ENCODE results near the gene C11orf71.

C11orf71 gene

GRCh38 chr11:114400216-114400914 lies at the start of gene C11orf71, which contains the start of gene RBM7:
Gene C11orf71 (minus strand): TSS chr11:114400511. CDS start chr11:114400331, 180 bp downstream.
Gene RBM7 (plus strand): TSS chr11:114400666. CDS start chr11:114400672, 6 bp downstream.
- peak within 1 kb of the TSS; percentile 99 for H3K27ac Mint-ChIP-seq
- no peaks in the 10 kb centered on the region for H3K27me3 Mint-ChIP-seq
- peak within 1 kb of the TSS; percentile 97 for H3K4me3 Mint-ChIP-seq

GRCh38 chr11:114449845-114450244 lies 49.5 kb upstream of the C11orf71 start:
- Mint-ChIP-seq H3K4me3 (no peak overlapping the region), H3K27me3 (no peaks in the 10 kb centered on the region), H3K9me3 (ENCODE audit: low read depth) (no peaks in the 10 kb centered on the region), H3K36me3 (peaks cover 17% of the 10 kb centered on the region), H3K27ac (no peak overlapping the region), H3K4me1 (ENCODE audit: low read depth) (peaks cover 3% of the 10 kb centered on the region)

More at GRCh38 chr11:114400216-114400914, at the start of gene C11orf71, which contains the start of gene RBM7:
- Mint-ChIP-seq H3K9me3 (ENCODE audit: low read depth) (no peaks in the 10 kb centered on the region), H3K36me3 (peaks cover 13% of the 10 kb centered on the region), H3K4me1 (ENCODE audit: low read depth) (peaks cover 59% of the 10 kb centered on the region)

GRCh38 chr11:114448749-114449482 lies 48.6 kb upstream of the C11orf71 start:
- no peaks in the 10 kb centered on the region for H3K9me3 Mint-ChIP-seq (ENCODE audit: low read depth)
- no peak overlapping the region for H3K4me3 Mint-ChIP-seq
- H3K27me3 Mint-ChIP-seq = no peaks in the 10 kb centered on the region
- H3K36me3 Mint-ChIP-seq = peaks cover 17% of the 10 kb centered on the region
- H3K27ac Mint-ChIP-seq = no peak overlapping the region
- H3K4me1 Mint-ChIP-seq (ENCODE audit: low read depth) = peaks cover 8% of the 10 kb centered on the region

- Mint-ChIP-seq H3K4me3 (no peak overlapping the region), H3K4me1 (ENCODE audit: low read depth) (peaks cover 9% of the 10 kb centered on the region), H3K27ac (no peak overlapping the region), H3K36me3 (peaks cover 17% of the 10 kb centered on the region), H3K27me3 (no peaks in the 10 kb centered on the region), H3K9me3 (ENCODE audit: low read depth) (no peaks in the 10 kb centered on the region)
Measured at GRCh38 chr11:114447892-114448291, 47.6 kb upstream of the C11orf71 start.

- H3K27me3 Mint-ChIP-seq = no peaks in the 10 kb centered on the region
- H3K9me3 Mint-ChIP-seq (ENCODE audit: low read depth) = no peaks in the 10 kb centered on the region
- no peak overlapping the region for H3K27ac Mint-ChIP-seq
- no peak overlapping the region for H3K4me3 Mint-ChIP-seq
- peaks cover 10% of the 10 kb centered on the region for H3K4me1 Mint-ChIP-seq (ENCODE audit: low read depth)
- peaks cover 17% of the 10 kb centered on the region for H3K36me3 Mint-ChIP-seq
Measured at GRCh38 chr11:114447444-114447843, 47.1 kb upstream of the C11orf71 start.

GRCh38 chr11:114442536-114442935 lies 42.2 kb upstream of the C11orf71 start:
- peaks cover 11% of the 10 kb centered on the region for H3K36me3 Mint-ChIP-seq
- no peaks in the 10 kb centered on the region for H3K27me3 Mint-ChIP-seq
- H3K27ac Mint-ChIP-seq = no peak overlapping the region
- H3K9me3 Mint-ChIP-seq (ENCODE audit: low read depth) = no peaks in the 10 kb centered on the region
- no peak overlapping the region for H3K4me3 Mint-ChIP-seq
- peaks cover 39% of the 10 kb centered on the region for H3K4me1 Mint-ChIP-seq (ENCODE audit: low read depth)

GRCh38 chr11:114441921-114442320 lies 41.6 kb upstream of the C11orf71 start:
- Mint-ChIP-seq H3K27me3 (no peaks in the 10 kb centered on the region), H3K36me3 (peaks cover 6% of the 10 kb centered on the region), H3K4me1 (ENCODE audit: low read depth) (peaks cover 39% of the 10 kb centered on the region), H3K9me3 (ENCODE audit: low read depth) (no peaks in the 10 kb centered on the region), H3K27ac (no peak overlapping the region), H3K4me3 (no peak overlapping the region)

- peaks cover under 1% of the 10 kb centered on the region for H3K36me3 Mint-ChIP-seq
- H3K27me3 Mint-ChIP-seq = no peaks in the 10 kb centered on the region
- no peaks in the 10 kb centered on the region for H3K9me3 Mint-ChIP-seq (ENCODE audit: low read depth)
- H3K27ac Mint-ChIP-seq = no peak overlapping the region
- H3K4me1 Mint-ChIP-seq (ENCODE audit: low read depth) = peaks cover 36% of the 10 kb centered on the region
- H3K4me3 Mint-ChIP-seq = peak overlapping the region; percentile 98
Measured at GRCh38 chr11:114440971-114441763, 40.9 kb upstream of the C11orf71 start.

GRCh38 chr11:114440121-114440860 lies 40.0 kb upstream of the C11orf71 start:
- H3K27ac Mint-ChIP-seq = peak overlapping the region; percentile 92
- no peaks in the 10 kb centered on the region for H3K27me3 Mint-ChIP-seq
- no peaks in the 10 kb centered on the region for H3K9me3 Mint-ChIP-seq (ENCODE audit: low read depth)
- H3K4me1 Mint-ChIP-seq (ENCODE audit: low read depth) = peaks cover 36% of the 10 kb centered on the region
- peak overlapping the region; percentile 98 for H3K4me3 Mint-ChIP-seq
- no peaks in the 10 kb centered on the region for H3K36me3 Mint-ChIP-seq

GRCh38 chr11:114439229-114440120 lies 39.2 kb upstream of the C11orf71 start, which contains the start of gene REXO2:
Gene REXO2 (plus strand): TSS chr11:114439467. CDS start chr11:114439529, 62 bp downstream.
- peaks cover 32% of the 10 kb centered on the region for H3K4me1 Mint-ChIP-seq (ENCODE audit: low read depth)
- H3K27ac Mint-ChIP-seq = peak within 1 kb of the TSS; percentile 92
- peak within 1 kb of the TSS; percentile 98 for H3K4me3 Mint-ChIP-seq
- no peaks in the 10 kb centered on the region for H3K27me3 Mint-ChIP-seq
- H3K9me3 Mint-ChIP-seq (ENCODE audit: low read depth) = no peaks in the 10 kb centered on the region
- H3K36me3 Mint-ChIP-seq = peaks cover 3% of the 10 kb centered on the region

- Mint-ChIP-seq H3K27ac (no peak overlapping the region), H3K4me1 (ENCODE audit: low read depth) (peaks cover 30% of the 10 kb centered on the region), H3K27me3 (no peaks in the 10 kb centered on the region), H3K4me3 (peak overlapping the region; percentile 98), H3K36me3 (peaks cover 3% of the 10 kb centered on the region), H3K9me3 (ENCODE audit: low read depth) (no peaks in the 10 kb centered on the region)
Measured at GRCh38 chr11:114438303-114438702, 38.0 kb upstream of the C11orf71 start.

GRCh38 chr11:114433376-114433775 lies 33.1 kb upstream of the C11orf71 start:
- H3K27ac Mint-ChIP-seq = no peak overlapping the region
- no peaks in the 10 kb centered on the region for H3K27me3 Mint-ChIP-seq
- H3K4me3 Mint-ChIP-seq = no peak overlapping the region
- no peaks in the 10 kb centered on the region for H3K4me1 Mint-ChIP-seq (ENCODE audit: low read depth)
- no peaks in the 10 kb centered on the region for H3K9me3 Mint-ChIP-seq (ENCODE audit: low read depth)
- peaks cover 6% of the 10 kb centered on the region for H3K36me3 Mint-ChIP-seq

GRCh38 chr11:114432893-114433292 lies 32.6 kb upstream of the C11orf71 start:
- H3K4me1 Mint-ChIP-seq (ENCODE audit: low read depth) = no peaks in the 10 kb centered on the region
- peaks cover 7% of the 10 kb centered on the region for H3K36me3 Mint-ChIP-seq
- H3K27me3 Mint-ChIP-seq = no peaks in the 10 kb centered on the region
- H3K27ac Mint-ChIP-seq = no peak overlapping the region
- H3K4me3 Mint-ChIP-seq = no peak overlapping the region
- no peaks in the 10 kb centered on the region for H3K9me3 Mint-ChIP-seq (ENCODE audit: low read depth)

Measured in activated naive CD8-positive, alpha-beta T cell (primary cell).